ENCODE measurements around the gene AHNAK. TPM values are rescaled to one million over a fixed set of nuclear protein-coding genes. Genes with fewer than 3 reads are reported as not detected.

Gene AHNAK
- total and polyA plus RNA-seq, 2 donors (not counting 3 experiments of a cell fraction or from before 2014, with no cell fraction given) = 35.2 to 436 TPM

DNA sequence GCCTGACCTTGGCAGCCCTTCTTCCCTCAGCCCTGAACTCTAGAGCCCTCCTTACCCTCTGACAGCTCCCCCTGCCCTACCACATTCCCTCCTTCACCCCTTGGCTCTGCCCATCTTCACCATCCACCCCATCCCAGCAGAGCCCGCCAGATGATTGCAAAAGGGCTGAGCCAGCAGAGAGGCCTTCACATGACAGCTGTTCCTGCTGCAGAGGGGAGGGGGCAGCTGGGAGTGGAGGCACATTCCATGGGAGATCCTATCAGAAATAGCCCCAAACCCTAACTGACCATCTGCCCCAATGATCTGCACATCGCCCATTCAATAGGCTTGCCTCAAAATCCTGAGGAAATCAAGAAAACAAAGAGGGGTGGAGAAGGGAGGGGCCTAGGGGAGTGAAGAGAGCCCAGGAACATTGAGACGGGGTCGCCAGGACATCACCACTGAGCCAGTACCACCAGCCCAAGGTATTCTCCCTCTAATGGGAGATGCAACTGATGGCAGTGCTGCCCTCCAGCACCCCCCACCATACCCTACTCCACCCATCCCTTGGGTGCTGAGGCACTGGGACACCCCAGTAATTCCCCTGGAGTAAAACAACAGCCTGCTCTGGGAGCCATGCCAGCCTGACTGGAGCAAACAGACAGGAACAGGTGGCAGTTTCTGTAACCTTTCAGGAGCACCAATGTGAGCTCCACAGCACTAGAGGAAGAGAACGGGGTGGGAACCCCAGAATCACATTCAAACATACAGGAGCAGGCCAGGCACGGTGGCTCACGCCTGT, 8.0 kb upstream of the AHNAK start:
- H3K4me1 ChIP-seq (ENCODE audit: control insufficient read depth, extremely low read depth, insufficient read depth, low read length) = peaks cover 63% of the 10 kb centered on the region
- H3K9me3 ChIP-seq (replicated peaks; ENCODE audit: control insufficient read depth, insufficient read depth, low read length) = no peaks in the 10 kb centered on the region
- ChIA-PET CTCF (interaction anchor here (0.6 to 15.7 kb wide), 7 partner anchors 11 to 160 kb away, joined by 3 to 376 read pairs (median 9); partner anchors contain the start of genes AHNAK and TUT1), POLR2A (interaction anchor here (1.3 to 2.3 kb wide), 4 partner anchors 19 to 287 kb away, joined by 4 to 10 read pairs (median 6); partner anchors contain the start of genes C11orf98, CSKMT and EEF1G)
- no peaks in the 10 kb centered on the region for H3K27me3 ChIP-seq (ENCODE audit: control insufficient read depth in 2 of 2, insufficient read depth in 2 of 2, low read length in 2 of 2)
- H3K4me2 ChIP-seq (ENCODE audit: insufficient read depth, low read length) = peak overlapping the region; percentile 59
- TF ChIP-seq POLR2A (IDR thresholded peaks at IDR 0.05; ENCODE audit: low read depth, low read length) (no peak), MYC (IDR thresholded peaks at IDR 0.05; ENCODE audit: low read depth, low read length) (no peak), FOS (IDR thresholded peaks at IDR 0.05; ENCODE audit: borderline replicate concordance, insufficient read depth, low read length) (no peak), POLR2AphosphoS5 (IDR thresholded peaks at IDR 0.05; ENCODE audit: insufficient read depth, low read depth, low read length) (no peak), GATA2 (IDR thresholded peaks at IDR 0.05; ENCODE audit: insufficient read depth, insufficient read length, low read depth, low read length) (no peak), EZH2 (IDR thresholded peaks at IDR 0.05; ENCODE audit: borderline replicate concordance, low read depth, low read length, severe bottlenecking) (no peak), JUN (IDR thresholded peaks at IDR 0.05; ENCODE audit: borderline replicate concordance, insufficient read depth, insufficient read length, low read depth) (no peak)
- TF ChIP-seq, protein P1, sequence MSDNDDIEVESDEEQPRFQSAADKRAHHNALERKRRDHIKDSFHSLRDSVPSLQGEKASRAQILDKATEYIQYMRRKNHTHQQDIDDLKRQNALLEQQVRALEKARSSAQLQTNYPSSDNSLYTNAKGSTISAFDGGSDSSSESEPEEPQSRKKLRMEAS (IDR thresholded peaks at IDR 0.05; ENCODE audit: insufficient read depth, insufficient read length) = no peak
- TF ChIP-seq, protein P2, sequence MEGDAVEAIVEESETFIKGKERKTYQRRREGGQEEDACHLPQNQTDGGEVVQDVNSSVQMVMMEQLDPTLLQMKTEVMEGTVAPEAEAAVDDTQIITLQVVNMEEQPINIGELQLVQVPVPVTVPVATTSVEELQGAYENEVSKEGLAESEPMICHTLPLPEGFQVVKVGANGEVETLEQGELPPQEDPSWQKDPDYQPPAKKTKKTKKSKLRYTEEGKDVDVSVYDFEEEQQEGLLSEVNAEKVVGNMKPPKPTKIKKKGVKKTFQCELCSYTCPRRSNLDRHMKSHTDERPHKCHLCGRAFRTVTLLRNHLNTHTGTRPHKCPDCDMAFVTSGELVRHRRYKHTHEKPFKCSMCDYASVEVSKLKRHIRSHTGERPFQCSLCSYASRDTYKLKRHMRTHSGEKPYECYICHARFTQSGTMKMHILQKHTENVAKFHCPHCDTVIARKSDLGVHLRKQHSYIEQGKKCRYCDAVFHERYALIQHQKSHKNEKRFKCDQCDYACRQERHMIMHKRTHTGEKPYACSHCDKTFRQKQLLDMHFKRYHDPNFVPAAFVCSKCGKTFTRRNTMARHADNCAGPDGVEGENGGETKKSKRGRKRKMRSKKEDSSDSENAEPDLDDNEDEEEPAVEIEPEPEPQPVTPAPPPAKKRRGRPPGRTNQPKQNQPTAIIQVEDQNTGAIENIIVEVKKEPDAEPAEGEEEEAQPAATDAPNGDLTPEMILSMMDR (IDR thresholded peaks at IDR 0.05; ENCODE audit: extremely low read depth in 1 of 2, insufficient read depth in 1 of 2, low read depth in 1 of 2, low read length in 2 of 2) = no peak
- no TSS peak for BruUV-seq (replicated peaks)
- H3K36me3 ChIP-seq (ENCODE audit: control insufficient read depth in 2 of 2, extremely low read depth in 1 of 2, insufficient read depth in 2 of 2, low read length in 2 of 2) = peaks cover 8 to 10% of the 10 kb centered on the region in 2 experiments
- H2AFZ ChIP-seq (ENCODE audit: low read depth, low read length) = no peak overlapping the region
- FAIRE-seq = no peak
- H3K9ac ChIP-seq (replicated peaks; ENCODE audit: extremely low read depth, insufficient read depth, low read length) = peak overlapping the region; percentile 36
- peaks cover 10% of the 10 kb centered on the region for H3K79me2 ChIP-seq (ENCODE audit: control insufficient read depth, insufficient read depth, low read length)
- no peaks in the 10 kb centered on the region for H4K20me1 ChIP-seq (replicated peaks; ENCODE audit: control insufficient read depth, extremely low read depth, insufficient read depth, low read length)
- DNase-seq (ENCODE audit: low read depth, low spot score) = no peak
- H3K27ac ChIP-seq (ENCODE audit: insufficient read depth, low read depth, low read length) = peak overlapping the region; percentile 91
- no peaks in the 10 kb centered on the region for H3K9me1 ChIP-seq (replicated peaks; ENCODE audit: control insufficient read depth, extremely low read depth, insufficient read depth, low read length)
- intact Hi-C loops (cut with micrococcal nuclease) (loop anchor here (5.0 kb wide), 1 partner anchor 288 kb away; no protein-coding TSS in a partner anchor), dilution Hi-C loops (cut with MboI; ENCODE audit: extremely low pct_ligation_motif_present, low sequenced_read_pairs) (no loop called here)
- no peak overlapping the region for H3K4me3 ChIP-seq (replicated peaks in 1 of 3; ENCODE audit: insufficient read depth in 1 of 3, low read depth in 1 of 3, low read length in 3 of 3)
